HG03469 (cell line): ENCODE results near the gene NCKAP5.
"Not testable (repeated sequence)": the region's sequence is repeated elsewhere in the genome, so short reads cannot be mapped to it uniquely, and the experiment has no call there.

Source experiments
- ATAC-seq: cut with Tn5 transposase; IDR thresholded peaks from one replicate; pipeline ENCODE4 v1.9.1; 2021; ENCODE audit warnings: mild to moderate bottlenecking, moderate library complexity, moderate number of reproducible peaks; ENCODE audit not compliant: unreplicated experiment

NCKAP5 gene

DNA sequence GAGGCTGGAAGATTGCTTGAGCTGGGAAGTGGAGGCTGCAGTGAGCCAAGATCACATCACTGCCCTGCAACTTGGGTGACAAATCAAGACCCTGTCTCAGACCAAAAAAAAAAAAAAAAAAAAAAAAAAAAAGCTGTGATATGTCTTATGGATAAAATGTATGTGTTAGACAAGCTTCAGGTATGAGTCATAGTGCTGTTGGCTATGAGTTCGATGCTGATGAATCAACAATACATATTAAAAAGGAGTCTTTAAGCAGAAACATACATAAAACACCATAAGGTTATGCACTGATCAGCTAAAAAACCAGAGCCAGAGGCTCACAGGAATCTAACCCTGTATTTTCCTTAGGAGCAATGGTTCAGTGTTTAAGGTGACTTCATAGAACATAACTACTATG is 332.3 kb downstream of the NCKAP5 start:
- no peak for ATAC-seq

DNA sequence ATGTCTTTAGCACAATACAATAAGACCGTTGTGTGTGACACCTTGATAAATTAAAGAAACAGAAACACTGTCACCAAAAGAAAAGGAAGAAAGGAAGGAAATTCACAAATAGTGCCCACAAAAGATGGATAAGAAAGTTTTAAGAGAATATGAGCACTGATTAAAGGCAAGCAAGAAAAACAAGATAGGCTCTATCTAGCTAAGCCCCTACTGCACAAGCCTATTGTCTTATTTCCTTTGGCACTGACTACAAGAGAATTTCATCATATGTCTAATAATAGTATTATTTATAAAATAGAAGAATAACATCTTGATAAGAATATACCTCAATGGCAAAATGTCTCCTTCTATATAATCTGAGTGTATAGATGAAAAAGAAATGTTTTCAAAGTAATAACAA is 335.7 kb downstream of the NCKAP5 start:
- ATAC-seq: no peak

DNA sequence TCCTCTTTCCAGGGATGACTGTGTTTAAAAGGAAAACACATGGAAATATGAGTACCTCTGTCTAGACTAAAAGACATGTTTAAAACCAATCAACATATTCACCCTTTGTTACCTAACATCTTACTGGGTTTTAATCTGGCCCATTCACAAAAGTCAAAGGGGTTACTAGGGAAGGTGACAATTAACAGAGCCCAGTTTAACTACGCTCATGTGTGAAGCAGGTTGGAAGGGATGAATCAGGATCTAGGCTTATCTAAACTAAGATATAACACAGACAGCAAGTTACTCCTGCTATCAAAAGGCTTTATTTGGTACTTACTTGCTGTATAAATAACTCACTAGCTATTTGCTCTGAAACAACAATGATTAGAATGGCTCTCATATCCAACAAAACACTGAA is 337.0 kb downstream of the NCKAP5 start:
- ATAC-seq: no peak

DNA sequence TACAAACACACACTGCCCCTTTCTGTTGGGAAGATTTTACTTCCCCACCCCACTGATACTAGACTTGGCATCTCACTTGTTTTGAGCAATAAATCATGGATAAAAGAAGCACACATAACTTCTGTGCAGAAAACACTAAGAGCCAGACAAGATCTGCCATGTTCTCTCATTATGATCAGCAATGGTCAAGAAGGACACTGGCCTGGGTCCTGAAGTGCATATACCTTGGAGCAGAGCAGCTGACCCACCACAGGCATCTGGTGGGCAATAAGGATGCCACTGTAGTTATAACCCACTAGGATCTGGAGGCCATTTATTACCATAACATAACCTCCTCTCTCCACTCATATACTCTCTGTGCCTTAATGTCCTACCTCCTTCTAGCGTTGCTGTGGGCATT is 338.3 kb downstream of the NCKAP5 start:
- ATAC-seq: no peak

DNA sequence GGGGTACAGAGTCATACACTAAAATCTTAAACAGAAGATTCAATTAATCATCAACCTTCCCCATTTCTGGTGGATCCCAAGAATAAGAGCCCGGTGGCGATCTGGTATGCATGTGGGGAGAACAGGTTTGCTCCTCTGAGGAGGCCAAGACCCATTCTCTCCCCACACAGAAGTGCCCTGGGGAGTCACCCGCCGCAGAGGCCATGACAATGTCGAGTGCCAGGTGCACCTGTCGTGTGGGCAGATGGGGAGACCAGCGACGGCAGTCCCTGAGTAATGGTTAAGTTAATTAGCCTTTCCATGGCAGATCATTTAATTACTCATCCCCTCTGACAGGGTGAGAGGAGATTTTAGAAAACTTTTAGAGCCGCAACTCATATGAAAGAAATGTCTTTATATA is 345.0 kb downstream of the NCKAP5 start:
- no peak for ATAC-seq

DNA sequence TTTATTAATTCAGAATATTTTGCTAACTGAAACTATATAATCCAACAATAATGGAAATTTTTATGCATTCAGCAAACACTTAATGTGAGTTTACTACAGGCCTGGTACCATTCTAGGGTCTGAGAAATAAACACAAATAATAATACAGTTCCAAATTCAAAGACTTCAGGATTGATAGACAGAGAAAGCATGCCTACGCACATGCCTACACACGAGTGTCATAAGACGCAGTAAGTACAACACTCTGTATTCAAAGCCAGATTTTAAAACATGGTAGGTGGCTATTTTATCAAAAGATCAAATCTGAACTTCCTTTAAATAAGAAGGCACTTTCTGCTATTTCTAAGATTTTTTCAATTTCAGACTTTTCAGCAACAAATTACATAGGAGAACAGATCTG is 346.9 kb downstream of the NCKAP5 start:
- ATAC-seq: no peak

DNA sequence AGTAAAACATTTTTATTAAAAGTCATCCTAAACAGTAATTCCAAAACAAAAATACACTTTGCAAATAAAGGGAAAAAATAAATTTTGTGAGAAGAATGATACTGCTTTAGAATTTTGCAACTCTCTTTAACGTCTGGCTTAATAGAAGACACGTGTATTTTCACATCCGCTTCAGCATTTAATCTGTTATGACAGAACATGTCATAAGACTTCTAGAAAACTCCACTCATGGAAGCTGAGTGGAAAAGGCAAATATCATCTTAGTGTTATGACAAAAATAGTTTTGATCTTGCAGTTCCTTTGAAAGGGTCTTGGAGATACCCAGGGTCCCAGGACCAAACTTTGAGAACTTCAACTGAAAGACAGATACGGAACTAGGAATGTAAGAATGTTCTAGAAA is 350.1 kb downstream of the NCKAP5 start:
- no peak for ATAC-seq

DNA sequence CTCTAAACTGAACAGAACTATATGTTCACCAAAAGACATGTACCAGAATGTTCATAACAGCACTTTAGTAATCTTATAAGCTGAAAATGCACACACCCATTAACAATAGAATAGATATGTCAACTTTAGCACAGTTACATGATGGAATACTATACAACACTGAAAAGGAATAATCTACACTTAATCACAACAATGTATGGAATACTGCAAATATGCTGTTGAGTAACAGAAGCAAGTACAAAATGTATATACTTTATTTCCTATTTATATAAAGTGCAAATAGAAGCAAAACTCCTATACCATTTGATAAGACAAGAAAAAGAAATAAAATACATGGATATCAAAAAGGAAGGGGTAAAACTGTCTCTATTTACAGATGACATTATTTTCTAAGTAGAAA is 352.8 kb downstream of the NCKAP5 start:
- ATAC-seq: no peak

DNA sequence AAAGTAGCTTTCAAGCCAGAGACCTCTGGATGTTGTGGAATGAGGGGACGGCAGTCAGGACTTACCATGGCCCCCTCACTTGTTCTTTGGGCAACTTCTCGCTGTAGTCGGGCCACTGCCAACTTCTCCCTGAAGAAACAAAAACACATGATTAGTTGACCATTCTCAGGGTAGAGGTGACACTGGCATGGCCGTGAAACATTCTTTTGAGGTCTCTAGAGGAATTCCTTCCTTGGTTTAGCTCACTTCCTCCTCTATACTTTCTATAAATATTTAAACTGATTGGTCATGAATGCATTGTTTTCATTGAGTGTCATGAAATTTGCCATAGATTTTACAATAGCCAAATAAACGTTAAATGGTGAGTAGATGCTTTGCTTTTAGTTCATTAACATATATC is 354.6 kb downstream of the NCKAP5 start:
- no peak for ATAC-seq

DNA sequence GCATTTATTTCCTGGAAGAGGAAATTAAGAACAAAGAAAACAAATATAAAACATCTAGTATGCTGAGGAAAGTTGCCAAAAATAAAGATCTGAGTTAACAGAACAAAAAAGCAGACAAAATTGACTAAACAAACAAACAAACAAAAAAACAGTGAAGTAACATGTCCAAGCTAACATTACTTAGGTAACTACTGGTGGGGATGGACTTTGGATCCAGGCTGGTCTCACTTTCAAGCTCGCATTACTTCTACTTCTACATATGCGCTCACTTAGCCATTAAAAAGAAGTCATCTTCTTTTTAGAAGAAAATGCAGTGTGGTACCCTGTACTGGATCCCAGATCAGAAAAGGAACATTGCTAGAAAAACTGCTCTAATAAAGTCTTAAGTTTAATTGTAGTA is 358.9 kb downstream of the NCKAP5 start:
- ATAC-seq: no peak

DNA sequence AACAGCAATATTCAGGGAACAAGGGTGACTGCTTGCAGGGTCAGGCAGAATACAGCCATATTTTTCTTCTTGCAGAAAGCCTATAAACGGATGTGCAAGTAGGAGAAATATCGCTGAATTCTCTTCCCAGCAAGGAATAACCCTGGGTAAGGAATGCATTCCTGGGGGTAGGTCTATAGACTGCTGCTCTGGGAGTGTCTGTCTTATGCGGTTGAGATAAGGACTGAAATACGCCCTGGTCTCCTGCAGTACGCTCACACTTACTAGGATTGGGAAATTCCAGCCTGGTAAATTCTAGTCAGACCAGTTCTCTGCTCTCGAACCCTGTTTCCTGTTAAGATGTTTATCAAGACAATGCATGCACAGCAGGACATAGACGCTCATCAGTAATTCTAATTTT is 361.6 kb downstream of the NCKAP5 start:
- not testable (repeated sequence) for ATAC-seq

DNA sequence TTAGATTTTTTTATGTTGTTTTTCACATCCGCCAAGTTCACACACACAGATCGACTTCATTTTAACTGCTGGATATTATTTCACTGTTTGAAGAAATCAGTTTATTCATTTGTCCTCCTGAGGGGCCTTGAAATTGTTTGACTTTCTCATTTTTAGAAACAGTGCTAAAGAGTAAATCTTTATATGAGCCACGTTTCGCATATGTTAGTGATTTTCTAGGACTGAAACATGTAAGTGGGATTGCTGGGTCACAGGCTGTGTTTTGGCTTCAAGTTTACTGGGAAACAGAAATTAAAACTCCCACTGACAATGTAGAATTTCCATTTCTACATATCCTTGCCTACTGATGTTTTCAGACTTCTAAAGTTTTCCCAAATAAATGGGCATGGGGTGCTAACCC is 363.8 kb downstream of the NCKAP5 start:
- ATAC-seq: no peak

DNA sequence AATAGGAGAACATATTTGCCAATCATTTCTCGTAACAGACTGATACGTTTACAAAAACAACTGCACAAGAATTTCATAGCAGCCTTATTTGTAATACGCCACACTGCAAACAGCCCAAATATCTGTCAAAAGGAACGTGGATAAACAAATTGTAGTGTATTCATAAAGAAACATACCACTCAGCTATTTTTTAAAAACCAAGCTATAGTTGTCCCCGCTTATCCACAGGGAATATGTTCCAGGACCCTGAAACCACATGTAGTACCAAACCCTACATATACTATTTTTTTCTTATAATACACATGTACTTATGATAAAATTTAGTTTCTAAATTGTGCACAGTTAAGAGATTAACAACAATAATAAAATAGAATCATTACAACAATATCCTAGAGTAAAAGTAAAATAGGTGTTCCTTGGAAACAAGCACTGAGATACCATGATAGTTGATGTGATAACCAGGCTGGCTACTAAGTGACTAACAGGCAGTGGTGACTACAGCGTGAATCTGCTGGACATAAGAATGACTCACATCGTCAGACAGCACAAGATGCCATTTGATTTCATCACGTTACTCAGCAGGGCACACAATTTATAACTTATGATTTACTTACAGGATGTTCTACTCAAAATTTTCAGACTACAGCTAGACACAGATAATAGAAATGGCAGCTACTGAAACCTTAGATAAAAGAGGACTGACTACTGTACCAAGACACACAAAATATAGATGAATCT is 367.4 kb downstream of the NCKAP5 start:
- ATAC-seq: no peak

DNA sequence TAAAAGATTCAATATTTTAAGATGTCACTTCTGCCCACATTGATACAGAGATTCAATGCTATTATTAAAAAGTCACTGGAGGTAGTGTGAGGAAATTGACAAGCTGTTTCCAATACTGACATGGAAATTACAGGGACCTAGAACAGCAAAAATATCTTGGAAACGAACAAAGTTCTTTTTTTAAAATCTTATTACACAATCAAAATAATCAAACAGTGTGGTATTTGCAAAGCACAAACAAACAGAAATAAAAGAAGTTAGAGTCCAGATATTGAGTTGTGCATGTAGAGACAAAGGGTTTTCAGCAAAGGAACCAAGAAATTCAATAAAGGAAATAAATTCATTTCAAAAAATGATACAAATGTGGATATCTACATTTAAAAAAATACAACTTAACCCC is 369.6 kb downstream of the NCKAP5 start:
- ATAC-seq: no peak

DNA sequence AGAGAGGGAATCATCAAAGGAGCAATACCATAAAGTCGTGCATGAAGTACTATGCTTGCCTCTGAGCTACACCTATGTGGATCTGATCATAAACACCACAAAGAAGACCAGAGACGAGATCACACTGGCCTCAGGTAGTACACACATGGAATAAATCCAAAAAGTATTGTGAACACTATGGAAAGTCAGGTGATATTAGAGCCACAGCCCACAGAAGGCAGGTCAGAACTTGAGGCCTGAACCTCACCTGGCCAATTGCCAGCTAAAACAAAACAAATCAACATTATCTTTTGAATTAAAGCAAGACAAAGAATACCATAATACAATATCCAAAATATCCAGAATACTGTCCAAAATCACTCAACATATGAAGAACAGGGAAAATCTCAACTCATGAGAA is 371.1 kb downstream of the NCKAP5 start:
- ATAC-seq: no peak

DNA sequence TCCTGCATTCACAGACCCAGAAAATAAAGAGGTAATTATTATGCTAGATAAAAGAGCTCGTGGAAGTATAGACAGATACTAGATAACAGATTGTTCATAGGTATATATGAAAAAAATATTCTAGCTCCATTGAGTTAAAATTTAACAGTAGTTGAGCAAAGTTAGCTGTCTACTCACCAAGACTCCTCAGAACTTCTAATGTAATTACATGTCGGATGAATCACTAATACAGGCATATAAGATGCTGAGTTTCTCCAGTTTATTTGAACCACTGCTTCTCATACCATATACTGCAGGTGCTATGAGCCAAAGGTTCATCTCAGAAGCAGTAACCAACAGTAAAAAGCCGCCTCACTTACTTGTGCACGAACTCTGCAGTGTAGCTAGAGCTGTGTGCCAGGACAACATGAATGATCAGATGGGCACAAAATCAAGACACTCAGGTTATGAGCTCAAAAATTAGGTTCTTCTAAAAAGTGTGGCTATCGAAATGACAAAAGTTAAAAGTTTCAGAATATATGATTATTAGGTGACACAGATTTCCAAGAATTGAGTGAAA is 373.4 kb downstream of the NCKAP5 start:
- no peak for ATAC-seq

DNA sequence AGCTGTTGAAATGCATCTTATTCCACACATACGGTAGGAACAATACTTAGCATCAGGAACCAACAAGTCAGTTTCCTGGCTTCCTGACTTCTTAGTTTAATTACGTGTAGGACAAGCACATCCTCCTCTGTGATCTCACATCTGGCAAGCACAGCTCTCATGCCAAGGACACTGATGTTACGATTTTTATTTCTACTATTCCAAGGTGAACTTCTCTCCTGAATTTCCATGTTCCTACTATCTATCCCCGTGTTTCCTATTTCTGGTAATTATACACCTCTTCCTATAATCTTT is 374.0 kb downstream of the NCKAP5 start:
- no peak for ATAC-seq

DNA sequence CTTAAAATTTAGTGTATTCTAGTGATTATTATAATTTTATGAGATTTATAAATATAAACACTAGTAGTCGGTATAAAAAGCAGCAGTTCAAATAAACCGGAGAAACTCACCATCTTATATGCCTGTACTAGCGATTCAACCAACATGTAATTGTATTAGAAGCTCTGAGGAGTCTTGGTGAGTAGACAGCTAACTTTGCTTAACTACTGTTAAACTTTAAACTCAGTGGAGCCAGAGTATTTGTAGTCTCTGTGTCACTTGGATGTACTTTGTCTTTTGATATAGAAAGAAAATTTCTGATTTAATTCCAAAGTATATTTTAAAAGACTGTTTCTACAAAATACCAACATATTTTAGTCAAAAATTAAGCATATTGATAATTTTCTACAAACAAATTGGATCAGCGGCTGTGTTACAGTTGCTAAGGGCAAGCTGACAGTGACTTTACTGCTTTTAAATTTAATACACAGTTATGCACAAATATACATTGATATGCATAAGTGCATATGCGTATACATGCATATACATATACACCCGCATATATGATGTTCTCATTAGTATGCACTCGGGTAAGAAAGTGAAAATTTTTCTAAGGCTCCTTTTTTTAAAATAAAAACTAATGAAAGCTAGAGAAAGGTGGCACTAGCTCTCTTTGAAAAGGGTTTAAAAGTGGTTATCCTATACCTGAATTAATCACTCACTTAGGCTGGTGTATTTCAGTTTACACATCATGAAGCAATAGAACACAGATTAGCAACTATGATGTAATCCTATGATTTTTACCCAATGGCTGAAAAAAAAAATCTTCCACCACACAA is 374.5 kb downstream of the NCKAP5 start:
- ATAC-seq: no peak

DNA sequence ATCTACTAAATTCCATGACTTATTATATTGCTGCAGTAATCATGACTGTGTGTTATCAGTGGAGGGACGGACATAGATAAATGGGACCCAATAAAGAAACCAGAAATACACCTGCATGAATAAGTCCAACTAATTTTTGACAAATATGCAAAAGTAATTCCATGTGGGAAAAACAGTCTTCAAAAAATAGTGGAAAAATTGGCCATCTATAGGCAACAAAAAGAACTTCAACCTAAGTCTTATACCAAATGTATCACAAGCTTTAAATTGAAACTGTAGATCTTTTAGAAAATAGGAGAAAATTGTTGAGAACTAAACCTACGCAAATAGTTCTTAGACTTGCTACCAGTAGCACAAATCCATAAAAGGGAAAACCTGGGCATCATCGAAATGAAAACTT is 376.2 kb downstream of the NCKAP5 start:
- ATAC-seq: no peak

DNA sequence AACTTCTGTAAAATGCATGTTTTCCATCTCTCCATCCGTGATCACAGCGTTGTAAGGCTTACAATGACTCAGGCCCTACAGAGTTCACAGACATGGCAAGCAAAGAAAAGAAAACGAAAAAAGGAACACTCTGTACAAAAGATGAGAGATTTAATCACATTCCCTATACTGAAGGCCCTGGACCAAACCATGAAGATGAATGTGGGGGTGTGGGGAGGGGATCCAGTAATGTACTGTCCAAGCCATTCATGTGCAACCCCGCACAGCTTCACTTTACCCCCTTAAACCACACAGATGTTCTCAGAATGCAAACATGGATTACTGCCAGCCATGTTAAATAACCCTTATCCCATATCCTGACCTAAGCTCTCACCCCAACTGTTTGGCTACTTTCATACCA is 391.1 kb downstream of the NCKAP5 start:
- no peak for ATAC-seq

DNA sequence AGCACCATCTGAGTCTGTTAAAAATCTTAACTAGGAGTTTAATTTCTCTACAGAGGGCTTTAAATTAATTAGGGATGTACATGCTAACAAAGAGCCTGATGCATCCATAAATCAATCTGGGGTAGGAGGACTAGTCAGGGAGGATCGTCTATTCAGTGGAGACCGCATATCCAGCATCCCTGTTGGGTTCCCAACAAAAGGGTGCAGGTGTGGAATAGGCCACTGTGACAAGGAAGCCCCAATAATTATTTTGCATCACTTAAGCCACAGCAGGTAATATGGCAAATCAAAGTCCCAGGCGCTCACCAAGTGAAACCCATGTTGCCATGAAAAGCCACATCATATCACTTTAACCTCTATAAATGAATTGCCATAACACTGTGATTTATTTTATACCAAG is 392.3 kb downstream of the NCKAP5 start:
- ATAC-seq: no peak

DNA sequence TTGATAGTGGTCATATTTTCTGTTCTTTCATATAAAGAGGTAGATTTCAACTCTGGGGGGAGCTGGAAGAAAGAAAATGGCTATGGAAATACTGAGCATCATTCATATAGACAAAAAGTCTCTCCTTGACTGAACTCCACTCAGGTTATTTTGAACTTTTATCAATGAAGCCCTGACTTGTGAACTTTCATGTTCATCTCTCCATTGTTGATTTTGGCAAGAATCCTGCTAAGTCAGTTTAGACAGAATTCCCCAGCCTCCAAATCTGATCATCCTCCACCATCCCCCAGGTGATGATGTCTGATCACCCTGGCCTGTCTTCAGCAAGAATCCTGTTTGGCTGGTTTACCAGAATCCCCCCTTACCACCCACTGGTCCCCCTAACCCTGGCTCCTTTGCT is 395.0 kb downstream of the NCKAP5 start:
- no peak for ATAC-seq
